IMR-90 (cell line): ENCODE results near the gene FOXC1. TPM values are rescaled to one million over a fixed set of nuclear protein-coding genes. Genes with fewer than 3 reads are reported as not detected.

ENCODE experiments used
- ATAC-seq: fragments of 200-7000 bp; cut with Tn5 transposase; 2 replicates; pipeline ENCODE4 v1.9.1; 2020; ENCODE audit warnings: low read depth, mild to moderate bottlenecking, moderate library complexity
- BruUV-seq: library from RNA; stranded (reverse); fragments of 400-500 nt; replicated peaks from 2 replicates; lab custom pipeline; 2021; lab: Mats Ljungman, UMichigan
- CTCF ChIA-PET: fragments of 300-600 bp; formaldehyde crosslinking; extraction: SDS; loops from one replicate; lab custom pipeline; 2021; ENCODE audit warnings: antibody characterized with exemption; lab: Yijun Ruan, JAX
- POLR2A ChIA-PET: fragments of 300-600 bp; sonication (Branson Sonifier 250); formaldehyde crosslinking; loops from one replicate; lab custom pipeline; 2022; ENCODE audit warnings: antibody characterized with exemption; ENCODE audit not compliant: unreplicated experiment; lab: Charles Lee
- DNase-seq: peaks from one replicate; pipeline ENCODE4 v3.0.0; 2013
- H2AFZ ChIP-seq: replicated peaks from 2 replicates; pipeline ENCODE3; 2013; ENCODE audit warnings: low read length, mild to moderate bottlenecking; ENCODE audit not compliant: poor library complexity
- H2AK5ac ChIP-seq: 2 replicates; pipeline ENCODE4 v1.6.1; 2013; ENCODE audit warnings: low read depth, low read length, inconsistent platforms
- H2AK9ac ChIP-seq: replicated peaks from 2 replicates; pipeline ENCODE3; 2013; ENCODE audit warnings: mild to moderate bottlenecking, low read depth, low read length, moderate library complexity; ENCODE audit not compliant: poor library complexity
- H2BK120ac ChIP-seq: 2 replicates; pipeline ENCODE4 v1.6.1; 2013; ENCODE audit warnings: low read depth, low read length, inconsistent platforms
- H2BK15ac ChIP-seq: 3 replicates; pipeline ENCODE4 v1.6.1; 2013; ENCODE audit warnings: low read depth, low read length, inconsistent platforms
- H2BK20ac ChIP-seq: 2 replicates; pipeline ENCODE4 v1.6.1; 2013; ENCODE audit warnings: low read depth, mild to moderate bottlenecking, inconsistent platforms, low read length, moderate library complexity
- H2BK5ac ChIP-seq: 2 replicates; pipeline ENCODE4 v1.6.1; 2013; ENCODE audit warnings: mild to moderate bottlenecking, low read depth, low read length, inconsistent platforms; ENCODE audit not compliant: poor library complexity, severe bottlenecking
- H3K14ac ChIP-seq: replicated peaks from 2 replicates; pipeline ENCODE4 v1.6.1; 2013; ENCODE audit warnings: low read depth, low read length, inconsistent platforms
- H3K18ac ChIP-seq: 2 replicates; pipeline ENCODE4 v1.6.1; 2013; ENCODE audit warnings: low read depth, low read length, control low read depth
- H3K23ac ChIP-seq: 2 replicates; pipeline ENCODE4 v1.6.1; 2013; ENCODE audit warnings: low read depth, low read length, inconsistent platforms
- H3K27ac ChIP-seq: 2 replicates; pipeline ENCODE4 v1.5.1; 2013; ENCODE audit warnings: mild to moderate bottlenecking, control low read depth, low read length; ENCODE audit not compliant: insufficient read depth
- H3K27me3 ChIP-seq: 2 replicates; pipeline ENCODE4 v1.6.1; 2013; ENCODE audit warnings: low read length; ENCODE audit not compliant: control insufficient read depth, insufficient read depth
- H3K36me3 ChIP-seq: 2 replicates; pipeline ENCODE4 v1.6.1; 2013; ENCODE audit warnings: low read length, mixed read lengths; ENCODE audit not compliant: control insufficient read depth, insufficient read depth
- H3K4ac ChIP-seq: 2 replicates; pipeline ENCODE4 v1.6.1; 2013; ENCODE audit warnings: low read depth, low read length, inconsistent platforms
- H3K4me1 ChIP-seq: 2 replicates; pipeline ENCODE4 v1.6.1; 2013; ENCODE audit warnings: low read length, mixed read lengths; ENCODE audit not compliant: control insufficient read depth, insufficient read depth
- H3K4me2 ChIP-seq: 2 replicates; pipeline ENCODE4 v1.6.1; 2013; ENCODE audit warnings: low read depth, mild to moderate bottlenecking, control low read depth, low read length, moderate library complexity
- H3K4me3 ChIP-seq: 2 replicates; pipeline ENCODE4 v1.5.1; 2013; ENCODE audit warnings: low read depth, mild to moderate bottlenecking, control low read depth, low read length, moderate library complexity; ENCODE audit not compliant: insufficient read depth
- H3K56ac ChIP-seq: 2 replicates; pipeline ENCODE4 v1.6.1; 2013; ENCODE audit warnings: low read length, inconsistent platforms; ENCODE audit not compliant: insufficient read depth; ENCODE audit errors: extremely low read depth
- H3K79me1 ChIP-seq, 2 experiments: 2 replicates each; pipeline ENCODE4 v1.6.1; 2013; ENCODE audit warnings: low read length in 2 of 2, inconsistent platforms in 1 of 2, low read depth in 1 of 2
- H3K9ac ChIP-seq: 2 replicates; pipeline ENCODE4 v1.6.1; 2013; ENCODE audit warnings: low read depth, low read length, control low read depth
- H3K9me1 ChIP-seq: 2 replicates; pipeline ENCODE4 v1.6.1; 2013; ENCODE audit warnings: low read length, inconsistent platforms; ENCODE audit not compliant: insufficient read depth
- H3K9me3 ChIP-seq: 2 replicates; pipeline ENCODE4 v1.6.1; 2013; ENCODE audit warnings: low read length; ENCODE audit not compliant: control insufficient read depth, insufficient read depth
- H4K20me1 ChIP-seq: 2 replicates; pipeline ENCODE4 v1.6.1; 2013; ENCODE audit warnings: low read length, inconsistent platforms; ENCODE audit not compliant: insufficient read depth
- H4K5ac ChIP-seq: 2 replicates; pipeline ENCODE4 v1.6.1; 2013; ENCODE audit warnings: mild to moderate bottlenecking, low read depth, low read length, control low read depth
- H4K8ac ChIP-seq, 2 experiments: 2 replicates each; pipeline ENCODE4 v1.6.1; 2013; ENCODE audit warnings: low read depth in 2 of 2, low read length in 2 of 2, control low read depth in 1 of 2, inconsistent platforms in 1 of 2
- H4K91ac ChIP-seq: 2 replicates; pipeline ENCODE4 v1.6.1; 2013; ENCODE audit warnings: low read depth, low read length, inconsistent platforms; ENCODE audit not compliant: insufficient read depth
- BHLHE40 ChIP-seq: fragments of 150-350 bp; IDR thresholded peaks from 2 replicates; pipeline ENCODE4 v1.6.1; 2016; ENCODE audit warnings: mild to moderate bottlenecking, low read depth, low read length
- CEBPB ChIP-seq: IDR thresholded peaks from 2 replicates; pipeline ENCODE4 v1.6.1; 2012; ENCODE audit warnings: low read depth, low read length, improper control_type of control experiment
- CHD1 ChIP-seq: IDR thresholded peaks from 2 replicates; pipeline ENCODE4 v1.6.1; 2012; ENCODE audit warnings: low read depth, low read length, improper control_type of control experiment
- FOS ChIP-seq: fragments of 150-350 bp; IDR thresholded peaks from 2 replicates; pipeline ENCODE4 v1.6.1; 2016; ENCODE audit warnings: low read depth, low read length
- POLR2A ChIP-seq: IDR thresholded peaks from 2 replicates; pipeline ENCODE4 v1.6.1; 2012; ENCODE audit warnings: mild to moderate bottlenecking, low read depth, low read length
- RAD21 ChIP-seq: IDR thresholded peaks from 2 replicates; pipeline ENCODE4 v1.6.1; 2012; ENCODE audit warnings: low read length, improper control_type of control experiment
- RFX5 ChIP-seq: IDR thresholded peaks from 2 replicates; pipeline ENCODE4 v1.8.0; 2012; ENCODE audit warnings: low read depth, mild to moderate bottlenecking, low read length, moderate library complexity
- WGBS, 2 experiments: methylation state at CpG; one replicate each; pipeline versions ENCODE4 v1.1.5 to v1.1.7; 2013; ENCODE audit warnings: missing lambda C conversion rate in 2 of 2; ENCODE audit not compliant: insufficient read length in 1 of 2; ENCODE audit errors: extremely low coverage in 2 of 2; 5-methylcytosine and 5-hydroxymethylcytosine counted together
- dilution Hi-C: fragments of 300-500 bp; cut with HindIII; formaldehyde crosslinking; loops from one replicate; pipeline ENCODE4 v1.14.3; 2018; ENCODE audit warnings: low sequenced_read_pairs; ENCODE audit not compliant: unreplicated experiment
- in situ Hi-C: fragments of 300-500 bp; cut with MboI; formaldehyde crosslinking; loops from 3 replicates; pipeline ENCODE4 v1.14.3; 2019; ENCODE audit warnings: low sequenced_read_pairs, inconsistent platforms, mixed read lengths
- intact Hi-C: fragments of 100-400 bp; cut with micrococcal nuclease; formaldehyde crosslinking; loops from 2 replicates; pipeline ENCODE4 v1.10.0; 2022
- polyA plus RNA-seq, 3 experiments: library from polyadenylated mRNA; depleted of rRNA; stranded (reverse); fragments of >200 nt; gene quantifications; 2 replicates each; pipeline ENCODE4 v1.2.3, GENCODE V29; 2012; ENCODE audit warnings: low replicate concordance in 1 of 3
- total RNA-seq: library from RNA; depleted of rRNA; stranded (reverse); fragments of >200 nt; gene quantifications from 2 replicates; pipeline ENCODE4 v1.2.3, GENCODE V29; 2012
- TF ChIP-seq, protein P1 (sequence below): fragments of 150-350 bp; IDR thresholded peaks from 2 replicates; pipeline ENCODE4 v1.6.1; 2016; ENCODE audit warnings: low read depth, mild to moderate bottlenecking, low read length, moderate library complexity, borderline replicate concordance
- TF ChIP-seq, protein P2 (sequence below): fragments of 150-350 bp; IDR thresholded peaks from 2 replicates; pipeline ENCODE4 v1.6.1; 2017; ENCODE audit warnings: mild to moderate bottlenecking, antibody characterized with exemption, low read length, low read depth

FOXC1 gene
- total and polyA plus RNA-seq, 2 of the 4 experiments (the other 2 are of a cell fraction), result 1.3 to 4.0 TPM

DNA sequence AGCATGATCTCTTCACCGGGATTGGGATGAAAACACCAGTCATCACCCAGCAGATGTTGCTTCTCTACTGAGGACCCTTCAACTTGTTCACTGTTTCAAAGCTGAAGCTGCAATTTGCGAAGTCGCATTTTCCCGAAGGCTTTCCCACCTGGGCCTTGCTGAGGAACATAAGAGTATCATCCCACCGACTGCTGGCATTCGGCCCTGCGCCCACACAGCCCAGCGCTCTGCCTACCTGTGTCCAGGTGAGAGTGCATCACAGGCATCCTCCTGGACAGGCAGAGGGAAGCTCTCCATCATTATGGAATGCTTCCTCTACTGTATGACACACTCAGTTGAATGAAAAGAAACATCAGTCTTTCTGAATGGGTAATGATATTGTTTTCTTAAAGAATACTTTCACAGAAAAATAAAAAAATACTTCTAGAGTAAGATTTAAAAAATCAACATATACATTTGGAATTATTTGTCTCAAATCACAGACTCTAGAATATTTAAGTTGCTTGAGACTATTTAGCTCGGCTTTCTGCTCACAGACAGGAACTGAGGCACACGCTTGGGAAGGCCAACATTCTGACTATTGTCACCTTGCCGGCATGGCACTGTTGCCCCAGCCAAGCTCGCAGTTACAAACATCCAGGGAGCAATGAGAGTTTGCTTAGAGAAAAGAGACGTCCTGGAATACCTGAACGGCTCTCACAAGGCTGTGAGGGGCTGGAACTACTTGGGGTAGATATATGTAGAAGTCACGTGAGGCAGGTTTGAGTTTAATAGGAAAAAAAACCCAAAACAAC is 48.7 kb downstream of the FOXC1 start:
- TF ChIP-seq BHLHE40 (no peak), CHD1 (no peak), POLR2A (no peak), CEBPB (no peak), FOS (no peak), RFX5 (no peak), RAD21 (no peak)
- TF ChIP-seq, protein P1, sequence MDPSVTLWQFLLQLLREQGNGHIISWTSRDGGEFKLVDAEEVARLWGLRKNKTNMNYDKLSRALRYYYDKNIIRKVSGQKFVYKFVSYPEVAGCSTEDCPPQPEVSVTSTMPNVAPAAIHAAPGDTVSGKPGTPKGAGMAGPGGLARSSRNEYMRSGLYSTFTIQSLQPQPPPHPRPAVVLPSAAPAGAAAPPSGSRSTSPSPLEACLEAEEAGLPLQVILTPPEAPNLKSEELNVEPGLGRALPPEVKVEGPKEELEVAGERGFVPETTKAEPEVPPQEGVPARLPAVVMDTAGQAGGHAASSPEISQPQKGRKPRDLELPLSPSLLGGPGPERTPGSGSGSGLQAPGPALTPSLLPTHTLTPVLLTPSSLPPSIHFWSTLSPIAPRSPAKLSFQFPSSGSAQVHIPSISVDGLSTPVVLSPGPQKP, result no peak
- TF ChIP-seq, protein P2, sequence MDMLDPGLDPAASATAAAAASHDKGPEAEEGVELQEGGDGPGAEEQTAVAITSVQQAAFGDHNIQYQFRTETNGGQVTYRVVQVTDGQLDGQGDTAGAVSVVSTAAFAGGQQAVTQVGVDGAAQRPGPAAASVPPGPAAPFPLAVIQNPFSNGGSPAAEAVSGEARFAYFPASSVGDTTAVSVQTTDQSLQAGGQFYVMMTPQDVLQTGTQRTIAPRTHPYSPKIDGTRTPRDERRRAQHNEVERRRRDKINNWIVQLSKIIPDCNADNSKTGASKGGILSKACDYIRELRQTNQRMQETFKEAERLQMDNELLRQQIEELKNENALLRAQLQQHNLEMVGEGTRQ, result no peak
- no peak overlapping the region for H3K18ac ChIP-seq
- no peaks in the 10 kb centered on the region for H4K20me1 ChIP-seq
- H3K36me3 ChIP-seq, result no peaks in the 10 kb centered on the region
- no peak overlapping the region for H4K8ac ChIP-seq
- H3K4me3 ChIP-seq, result no peak overlapping the region
- no peaks in the 10 kb centered on the region for H3K9me3 ChIP-seq
- ChIA-PET CTCF (interaction anchor here (1.3 kb wide), 1 partner anchor 29 kb away, joined by 3 read pairs; no protein-coding TSS in a partner anchor), POLR2A (no interaction called here)
- WGBS, 2 experiments, result 92% methylated on average over 10 of the region's 15 CpGs; no CpG with 5 or more reads in 1 of the 2 experiments
- H3K79me1 ChIP-seq, result no peaks in the 10 kb centered on the region
- no peak overlapping the region for H4K5ac ChIP-seq
- H4K91ac ChIP-seq, result no peak overlapping the region
- H3K56ac ChIP-seq, result no peak overlapping the region
- peaks cover 12% of the 10 kb centered on the region for H3K9me1 ChIP-seq
- H3K23ac ChIP-seq, result 0 out of 2 replicates have a peak overlapping the region, but pooled peaks have one; percentile 11
- no peak overlapping the region for H2AK9ac ChIP-seq
- no peak overlapping the region for H3K9ac ChIP-seq
- no peak overlapping the region for H2AFZ ChIP-seq
- intact Hi-C loops, result no loop called here
- H2AK5ac ChIP-seq, result no peak overlapping the region
- no peaks in the 10 kb centered on the region for H3K27me3 ChIP-seq
- H3K4me2 ChIP-seq, result no peak overlapping the region
- DNase-seq, result no peak
- H2BK5ac ChIP-seq, result no peak overlapping the region
- no peak overlapping the region for H3K4ac ChIP-seq
- in situ Hi-C loops, result no loop called here
- dilution Hi-C loops, result no loop called here
- no TSS peak for BruUV-seq
- H2BK15ac ChIP-seq, result no peak overlapping the region
- no peak for ATAC-seq
- H3K4me1 ChIP-seq, result peaks cover 16% of the 10 kb centered on the region
- H2BK120ac ChIP-seq, result no peak overlapping the region
- no peak overlapping the region for H2BK20ac ChIP-seq
- H3K14ac ChIP-seq, result no peak overlapping the region
- H3K27ac ChIP-seq, result no peak overlapping the region
